Hepatocyte (in vitro differentiated cells): ENCODE measurements around the gene SKAP2. TPM values are rescaled to one million over a fixed set of nuclear protein-coding genes. Genes with fewer than 3 reads are reported as not detected.
A peak's percentile ranks its signal among the peaks of the same experiment; 100 is the strongest.

ENCODE experiments used
- DNase-seq: peaks from one replicate; pipeline ENCODE4 v3.0.0-alpha.2; 2016; ENCODE audit warnings: low spot score
- H2AFZ ChIP-seq: fragments of 200-600 bp; sonication (generic); 2 replicates; pipeline ENCODE4 v1.6.0; 2016; ENCODE audit warnings: antibody characterized with exemption, mild to moderate bottlenecking
- H3K27ac ChIP-seq: fragments of 200-600 bp; sonication (generic); 2 replicates; pipeline ENCODE4 v1.5.1; 2016; ENCODE audit warnings: mild to moderate bottlenecking
- H3K27me3 ChIP-seq: fragments of 200-600 bp; sonication (generic); 2 replicates; pipeline ENCODE4 v1.6.1; 2016
- H3K36me3 ChIP-seq: fragments of 200-600 bp; sonication (generic); replicated peaks from 2 replicates; pipeline ENCODE4 v1.5.1; 2016; ENCODE audit warnings: low read depth; ENCODE audit not compliant: insufficient read depth
- H3K4me1 ChIP-seq: fragments of 200-600 bp; sonication (generic); 2 replicates; pipeline ENCODE4 v1.5.1; 2016; ENCODE audit warnings: mild to moderate bottlenecking, moderate library complexity; ENCODE audit not compliant: insufficient read depth
- H3K4me2 ChIP-seq: fragments of 200-600 bp; sonication (generic); 2 replicates; pipeline ENCODE4 v1.6.0; 2016
- H3K4me3 ChIP-seq: fragments of 200-600 bp; sonication (generic); 2 replicates; pipeline ENCODE4 v1.5.1; 2016; ENCODE audit warnings: mild to moderate bottlenecking
- H3K79me2 ChIP-seq: fragments of 200-600 bp; sonication (generic); 2 replicates; pipeline ENCODE4 v1.6.0; 2017; ENCODE audit warnings: mild to moderate bottlenecking
- H3K9me2 ChIP-seq: fragments of 200-600 bp; sonication (generic); replicated peaks from 2 replicates; pipeline ENCODE4 v1.6.0; 2017; ENCODE audit warnings: mild to moderate bottlenecking; ENCODE audit not compliant: insufficient read depth
- H3K9me3 ChIP-seq: fragments of 200-600 bp; sonication (generic); 2 replicates; pipeline ENCODE4 v1.5.1; 2016; ENCODE audit warnings: low read depth, mild to moderate bottlenecking
- H4K20me1 ChIP-seq: fragments of 200-600 bp; sonication (generic); 2 replicates; pipeline ENCODE4 v1.6.0; 2016; ENCODE audit warnings: mild to moderate bottlenecking; ENCODE audit not compliant: insufficient read depth, poor library complexity, severe bottlenecking
- CTCF ChIP-seq: fragments of 200-600 bp; sonication (generic); IDR thresholded peaks from 2 replicates; pipeline ENCODE4 v1.5.1; 2016; ENCODE audit warnings: antibody characterized with exemption, mild to moderate bottlenecking; ENCODE audit not compliant: poor library complexity
- EZH2 ChIP-seq: fragments of 200-600 bp; sonication (generic); IDR thresholded peaks from 2 replicates; pipeline ENCODE4 v1.6.1; 2016; ENCODE audit warnings: antibody characterized with exemption, mild to moderate bottlenecking, borderline replicate concordance
- EZH2phosphoT487 ChIP-seq: fragments of 200-600 bp; sonication (generic); IDR thresholded peaks from one replicate; pipeline ENCODE4 v1.6.1; 2018; ENCODE audit warnings: antibody characterized with exemption, mild to moderate bottlenecking, low read depth, moderate library complexity; ENCODE audit not compliant: unreplicated experiment, severe bottlenecking
- WGBS: methylation state at CpG from one replicate; pipeline ENCODE4 v1.1.6; 2016; ENCODE audit warnings: low lambda C conversion rate; ENCODE audit errors: missing lambda C conversion rate; 5-methylcytosine and 5-hydroxymethylcytosine counted together
- polyA plus RNA-seq: library from polyadenylated mRNA; unstranded; fragments of >200 nt; fragmentation: Nextera tagmentation; extraction: Ambion mirVana; gene quantifications from 2 replicates; pipeline ENCODE4 v1.2.1, GENCODE V29; 2016
- total RNA-seq: library from RNA; depleted of rRNA; stranded (reverse); fragments of >200 nt; gene quantifications from 2 replicates; pipeline ENCODE4 v1.2.3, GENCODE V29; 2014

SKAP2 gene
- total and polyA plus RNA-seq, 2 experiments from 2014 or later: 8.4 to 13.5 TPM

GRCh38 chr7:26667514-26668133, 196.8 kb downstream of the SKAP2 start:
- Histone ChIP-seq H3K27me3 (no peaks in the 10 kb centered on the region), H3K4me2 (no peak overlapping the region), H3K79me2 (no peaks in the 10 kb centered on the region), H3K9me2 (no peaks in the 10 kb centered on the region), H4K20me1 (no peaks in the 10 kb centered on the region), H3K9me3 (no peaks in the 10 kb centered on the region), H3K4me1 (no peaks in the 10 kb centered on the region), H3K27ac (no peak overlapping the region), H3K36me3 (no peaks in the 10 kb centered on the region), H3K4me3 (no peak overlapping the region), H2AFZ (no peak overlapping the region)
- TF ChIP-seq EZH2: no peak
- no peak for TF ChIP-seq EZH2phosphoT487
- TF ChIP-seq CTCF: peak; percentile 99
- peak; percentile 94 for DNase-seq
- 8% methylated on average over 5 of the region's 5 CpGs for WGBS

GRCh38 chr7:26664735-26665416, 199.5 kb downstream of the SKAP2 start:
- peak overlapping the region; percentile 14 for H3K4me2 ChIP-seq
- H3K4me3 ChIP-seq: no peak overlapping the region
- DNase-seq: peak; percentile 13
- H2AFZ ChIP-seq: no peak overlapping the region
- H3K4me1 ChIP-seq: no peaks in the 10 kb centered on the region
- WGBS: 62% methylated on average over 5 of the region's 5 CpGs
- no peaks in the 10 kb centered on the region for H4K20me1 ChIP-seq
- TF ChIP-seq EZH2: no peak
- TF ChIP-seq EZH2phosphoT487: no peak
- TF ChIP-seq CTCF: no peak
- H3K27me3 ChIP-seq: peaks cover 4% of the 10 kb centered on the region
- H3K36me3 ChIP-seq: no peaks in the 10 kb centered on the region
- no peaks in the 10 kb centered on the region for H3K9me3 ChIP-seq
- H3K27ac ChIP-seq: no peak overlapping the region
- no peaks in the 10 kb centered on the region for H3K9me2 ChIP-seq
- no peaks in the 10 kb centered on the region for H3K79me2 ChIP-seq

GRCh38 chr7:26664274-26664673, 200.1 kb downstream of the SKAP2 start:
- Histone ChIP-seq H3K27me3 (peaks cover 6% of the 10 kb centered on the region), H3K4me3 (no peak overlapping the region), H3K36me3 (no peaks in the 10 kb centered on the region), H3K4me1 (no peaks in the 10 kb centered on the region), H4K20me1 (no peaks in the 10 kb centered on the region), H3K27ac (no peak overlapping the region), H3K79me2 (no peaks in the 10 kb centered on the region), H3K9me3 (no peaks in the 10 kb centered on the region), H3K9me2 (no peaks in the 10 kb centered on the region), H2AFZ (no peak overlapping the region), H3K4me2 (no peak overlapping the region)
- TF ChIP-seq EZH2phosphoT487 (no peak), EZH2 (no peak), CTCF (no peak)
- 69% methylated on average over 1 of the region's 1 CpG for WGBS
- DNase-seq: no peak
